HG02884 (cell line): ENCODE results near the gene TBC1D24.
"Not testable (repeated sequence)": the region's sequence is repeated elsewhere in the genome, so short reads cannot be mapped to it uniquely, and the experiment has no call there.

ENCODE experiments used
- ATAC-seq: cut with Tn5 transposase; IDR thresholded peaks from one replicate; pipeline ENCODE4 v1.9.1; 2021; ENCODE audit warnings: mild to moderate bottlenecking, moderate library complexity; ENCODE audit not compliant: unreplicated experiment

The TBC1D24 gene

GRCh38 chr16:2468233-2468724 is 6.6 kb upstream of the TBC1D24 start:
- ATAC-seq, result no peak

- ATAC-seq, result no peak
Measured at GRCh38 chr16:2468725-2469398, 6.1 kb upstream of the TBC1D24 start.

DNA sequence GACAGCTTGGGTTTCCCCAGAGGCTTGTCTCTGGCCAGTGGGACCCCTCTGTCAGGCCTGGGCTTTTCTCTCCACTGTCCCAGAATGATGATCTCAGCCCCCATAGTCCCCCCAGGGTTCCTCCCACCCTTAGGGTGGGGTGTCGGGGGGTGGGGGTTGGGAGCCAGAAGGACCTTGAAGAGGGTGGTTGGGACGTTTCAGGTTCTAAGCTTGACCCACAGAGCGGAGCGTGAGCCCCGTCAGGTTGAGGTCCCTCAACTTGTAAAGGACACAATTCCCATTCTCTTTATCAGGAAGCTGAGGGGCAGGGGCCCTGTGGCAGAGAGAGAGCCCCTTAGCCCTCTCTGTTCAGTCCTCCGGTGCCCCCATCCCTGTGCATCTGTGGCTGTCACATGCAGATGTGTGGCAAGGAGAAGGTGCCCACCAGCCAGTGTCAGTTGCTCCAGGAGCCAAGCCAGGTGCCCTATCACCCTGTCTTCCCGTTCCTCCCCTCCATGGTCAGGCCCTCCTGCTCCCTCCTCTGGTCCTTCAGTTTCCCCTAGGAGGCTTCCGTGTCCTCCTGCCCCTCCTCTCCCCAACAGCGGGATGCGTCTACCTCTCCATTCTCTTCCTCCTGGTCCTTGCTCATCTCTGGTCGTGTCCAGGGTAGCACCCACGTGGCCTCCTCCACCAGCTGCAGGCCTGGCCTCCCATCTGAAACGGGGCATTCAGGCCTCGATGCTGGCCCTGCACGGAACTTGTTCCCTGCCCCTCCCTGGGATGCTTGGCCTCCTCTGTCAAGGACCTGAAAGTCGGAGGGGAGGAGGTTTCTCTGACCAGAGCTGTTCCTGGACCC is 5.3 kb upstream of the TBC1D24 start:
- ATAC-seq, result no peak

GRCh38 chr16:2470234-2470601 is 4.7 kb upstream of the TBC1D24 start:
- no peak for ATAC-seq

DNA sequence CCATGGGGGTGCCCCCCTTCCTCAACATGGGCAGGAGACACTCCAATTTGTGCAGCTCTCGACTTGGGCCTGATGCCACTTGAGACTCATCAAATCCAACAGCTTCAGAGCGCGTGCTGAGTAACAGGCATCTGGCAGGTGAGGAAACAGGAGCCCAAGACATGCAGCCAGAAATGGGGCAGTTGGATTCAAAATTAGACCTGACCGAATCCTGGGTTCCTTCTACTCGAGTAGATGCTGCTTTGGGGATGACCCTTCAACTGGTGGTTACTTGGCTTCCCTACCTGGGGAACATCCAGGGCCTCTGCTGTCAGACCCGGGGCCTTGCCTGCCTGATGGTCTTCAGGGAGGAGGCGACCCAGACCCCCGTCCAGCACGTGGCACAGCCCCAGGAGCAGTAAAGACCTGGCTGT is 4.3 kb upstream of the TBC1D24 start:
- ATAC-seq, result no peak

GRCh38 chr16:2471016-2471652 is 3.8 kb upstream of the TBC1D24 start, which contains the start of gene NTN3:
Gene NTN3 (plus strand): TSS chr16:2471297. CDS start chr16:2471702, 405 bp downstream.
- ATAC-seq, result no peak

GRCh38 chr16:2471653-2472487 is 3.1 kb upstream of the TBC1D24 start:
- no peak for ATAC-seq

GRCh38 chr16:2472488-2472864 is 2.5 kb upstream of the TBC1D24 start:
- ATAC-seq, result no peak

GRCh38 chr16:2472885-2473445 is 2.0 kb upstream of the TBC1D24 start:
- no peak for ATAC-seq

GRCh38 chr16:2473446-2473926 is 1.4 kb upstream of the TBC1D24 start:
- ATAC-seq, result no peak

DNA sequence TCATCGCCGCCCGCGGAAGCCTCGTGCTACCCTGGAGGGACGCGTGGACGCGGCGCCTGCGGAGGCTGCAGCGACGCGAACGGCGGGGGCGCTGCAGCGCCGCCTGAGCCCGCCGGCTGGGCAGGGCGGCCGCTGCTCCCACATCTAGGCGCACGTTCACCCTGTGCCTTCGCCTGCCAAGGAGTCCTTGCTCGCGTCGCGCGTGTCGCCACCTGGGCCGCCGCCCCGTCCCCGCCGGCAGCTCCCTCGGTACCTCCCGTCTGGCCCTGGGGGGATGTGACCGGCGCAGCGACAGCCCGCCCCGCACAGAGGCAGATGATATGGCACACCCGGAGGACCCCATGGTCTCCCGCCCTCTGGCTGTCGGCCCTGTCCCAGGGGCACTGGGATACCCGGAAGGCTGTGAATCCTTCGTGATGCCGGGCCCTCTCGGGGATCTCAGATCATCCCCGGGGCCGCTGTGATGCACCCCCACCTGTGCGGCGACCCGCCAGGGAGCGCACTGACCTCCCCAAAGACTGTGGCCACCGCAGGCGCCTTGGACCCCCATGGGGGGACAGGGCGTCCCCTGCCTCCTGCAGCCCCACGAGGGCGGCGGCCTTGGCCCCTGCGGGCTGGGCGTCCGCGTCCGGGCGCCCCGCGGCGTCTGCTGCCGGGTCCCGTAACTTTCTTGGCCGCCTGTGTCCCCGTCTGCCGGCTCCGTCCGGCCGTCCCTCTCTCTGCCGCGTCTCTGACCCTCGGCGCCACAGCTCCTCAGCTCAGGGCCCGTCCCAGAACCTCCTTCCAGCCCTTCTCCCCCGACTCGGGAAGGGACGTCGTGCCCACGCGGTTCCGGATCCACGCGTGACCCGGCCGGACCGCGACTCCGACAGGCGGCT is 689 bp upstream of the TBC1D24 start:
- no peak for ATAC-seq

GRCh38 chr16:2475413-2476344 is 752 bp downstream of the TBC1D24 start:
- no peak for ATAC-seq

GRCh38 chr16:2476345-2476720 is 1.4 kb downstream of the TBC1D24 start:
- no peak for ATAC-seq

GRCh38 chr16:2476741-2477140 is 1.8 kb downstream of the TBC1D24 start:
- ATAC-seq, result no peak

DNA sequence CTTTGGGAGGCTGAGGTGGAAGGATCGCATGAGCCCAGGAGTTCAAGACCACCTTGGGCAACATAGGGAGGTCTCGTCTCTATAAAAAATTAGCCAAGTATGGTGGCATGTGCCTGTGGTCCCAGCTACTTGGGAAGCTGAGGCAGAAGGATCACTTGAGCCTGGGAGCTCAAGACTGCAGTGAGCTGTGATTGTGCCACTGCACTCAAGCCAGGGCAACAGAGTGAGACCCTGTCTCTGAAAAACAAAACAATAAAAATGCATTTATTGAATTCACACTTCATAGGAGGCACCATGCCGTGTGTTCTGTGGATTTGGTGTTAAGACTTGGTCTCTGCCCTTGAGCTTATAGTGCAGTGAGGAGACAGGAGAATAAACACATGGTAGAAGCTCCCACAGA is 2.4 kb downstream of the TBC1D24 start:
- no peak for ATAC-seq

- ATAC-seq, result no peak
Measured at GRCh38 chr16:2478279-2478678, 3.4 kb downstream of the TBC1D24 start.

DNA sequence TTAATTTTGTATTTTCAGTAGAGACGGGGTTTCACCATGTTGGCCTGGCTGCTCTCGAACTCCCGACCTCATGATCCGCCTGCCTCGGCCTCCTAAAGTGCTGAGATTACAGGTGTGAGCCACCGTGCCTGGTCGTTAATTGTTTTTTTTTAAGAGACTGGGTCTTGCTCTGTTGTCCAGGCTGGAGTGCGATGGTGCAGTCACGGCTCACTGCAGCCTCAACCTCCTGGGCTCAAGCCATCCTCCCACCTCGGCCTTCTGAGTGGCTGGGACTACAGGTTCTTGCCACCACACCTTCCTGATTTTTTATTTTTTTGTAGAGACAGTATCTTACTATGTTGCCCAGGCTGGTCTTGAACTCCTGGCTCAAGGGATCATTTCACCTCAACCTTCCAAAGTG is 5.1 kb downstream of the TBC1D24 start:
- ATAC-seq, result not testable (repeated sequence)

DNA sequence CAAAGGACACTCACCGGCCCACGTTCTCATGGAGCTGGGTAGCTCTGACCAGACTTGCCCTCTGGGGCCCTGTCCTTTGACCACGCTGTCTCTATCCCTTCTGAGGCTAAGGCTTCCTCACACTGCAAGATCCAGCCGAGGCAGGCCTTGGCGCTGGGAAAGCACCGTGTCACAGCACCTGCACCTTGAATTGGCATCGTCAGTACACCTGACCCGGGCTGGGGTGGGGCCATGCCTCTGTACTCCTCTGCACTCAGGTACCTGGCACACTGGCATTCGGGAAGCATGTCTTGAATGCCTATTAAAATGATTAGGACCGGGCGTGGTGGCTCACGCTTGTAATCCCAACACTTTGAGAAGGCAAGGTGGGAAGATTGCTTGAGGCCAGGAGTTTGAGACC is 6.0 kb downstream of the TBC1D24 start:
- ATAC-seq, result no peak
